Transverse colon (tissue), 4 donors: ENCODE measurements around the gene PARVA.

Experiments
- POLR2AphosphoS5 ChIP-seq, 3 donors: sonication (generic); formaldehyde crosslinking; IDR thresholded peaks; one replicate each; pipeline ENCODE4 v1.6.1; 2016; ENCODE audit warnings: antibody characterized with exemption in 3 of 3
- TF ChIP-seq, protein P1 (sequence below), 5 experiments: fragments of 200-600 bp in 3 of 5; fragments of 450-650 bp in 2 of 5; sonication (generic) in 3 of 5; IDR thresholded peaks; 1 replicate in 2 of 5; 2 replicates in 3 of 5; pipeline ENCODE4 v1.5.1; 2016 to 2017; ENCODE audit warnings: antibody characterized with exemption in 5 of 5, inconsistent platforms in 3 of 5, mild to moderate bottlenecking in 2 of 5, moderate library complexity in 1 of 5

DNA sequence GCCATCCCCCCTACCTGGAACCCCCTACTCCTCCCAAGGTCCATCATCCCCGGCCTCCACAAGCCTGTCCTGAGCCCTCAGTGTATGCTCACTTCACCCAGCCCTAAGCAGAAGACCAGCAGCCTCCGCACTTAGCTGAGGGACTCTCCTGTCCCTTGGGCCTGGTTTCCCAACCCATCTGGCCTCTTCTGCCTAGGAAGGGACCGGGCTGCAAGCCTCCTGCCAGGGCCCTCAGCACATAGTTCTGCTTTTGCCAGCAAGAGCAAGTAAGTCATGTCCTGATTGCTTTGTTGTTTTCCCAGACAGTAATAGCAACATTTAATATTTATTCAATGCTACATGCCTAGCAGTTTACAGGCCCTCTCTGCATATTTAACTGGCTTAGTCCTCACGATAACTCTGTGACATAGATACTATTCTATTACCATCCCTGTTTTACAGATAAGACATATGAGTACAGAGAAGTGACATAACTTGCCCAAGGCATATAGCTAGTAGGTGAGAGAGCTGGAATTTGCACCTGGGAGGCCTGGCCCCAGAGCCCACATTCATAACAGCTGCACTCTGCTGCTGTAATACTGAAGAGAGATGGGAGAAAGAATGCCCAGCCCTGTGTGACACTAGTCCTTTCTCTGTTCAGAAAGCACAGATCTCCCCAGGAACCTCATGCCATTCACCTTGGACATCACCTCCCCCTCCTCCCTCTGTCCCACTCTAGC is 139.2 kb downstream of the PARVA start:
- TF ChIP-seq, protein P1, sequence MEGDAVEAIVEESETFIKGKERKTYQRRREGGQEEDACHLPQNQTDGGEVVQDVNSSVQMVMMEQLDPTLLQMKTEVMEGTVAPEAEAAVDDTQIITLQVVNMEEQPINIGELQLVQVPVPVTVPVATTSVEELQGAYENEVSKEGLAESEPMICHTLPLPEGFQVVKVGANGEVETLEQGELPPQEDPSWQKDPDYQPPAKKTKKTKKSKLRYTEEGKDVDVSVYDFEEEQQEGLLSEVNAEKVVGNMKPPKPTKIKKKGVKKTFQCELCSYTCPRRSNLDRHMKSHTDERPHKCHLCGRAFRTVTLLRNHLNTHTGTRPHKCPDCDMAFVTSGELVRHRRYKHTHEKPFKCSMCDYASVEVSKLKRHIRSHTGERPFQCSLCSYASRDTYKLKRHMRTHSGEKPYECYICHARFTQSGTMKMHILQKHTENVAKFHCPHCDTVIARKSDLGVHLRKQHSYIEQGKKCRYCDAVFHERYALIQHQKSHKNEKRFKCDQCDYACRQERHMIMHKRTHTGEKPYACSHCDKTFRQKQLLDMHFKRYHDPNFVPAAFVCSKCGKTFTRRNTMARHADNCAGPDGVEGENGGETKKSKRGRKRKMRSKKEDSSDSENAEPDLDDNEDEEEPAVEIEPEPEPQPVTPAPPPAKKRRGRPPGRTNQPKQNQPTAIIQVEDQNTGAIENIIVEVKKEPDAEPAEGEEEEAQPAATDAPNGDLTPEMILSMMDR (IDR thresholded peaks at IDR 0.05) = no peak
- no peak for TF ChIP-seq POLR2AphosphoS5 (IDR thresholded peaks at IDR 0.05)
